NCI-H748 (cell line): ENCODE measurements around the gene SORBS1.

Experiments
- DNase-seq: peaks from one replicate; lab custom pipeline; 2025; ENCODE audit not compliant: unreplicated experiment; lab: John Stamatoyannopoulos, UW

Gene SORBS1

GRCh38 chr10:95566136-95566535 is 5.0 kb upstream of the SORBS1 start:
- no peak for DNase-seq

- no peak for DNase-seq
Observed at GRCh38 chr10:95565336-95565735, 4.2 kb upstream of the SORBS1 start.

- no peak for DNase-seq
Observed at GRCh38 chr10:95564291-95564690, 3.1 kb upstream of the SORBS1 start.

- DNase-seq: no peak
Observed at GRCh38 chr10:95562341-95562965, 1.3 kb upstream of the SORBS1 start.

- no peak for DNase-seq
Observed at GRCh38 chr10:95561864-95562177, 650 bp upstream of the SORBS1 start.

- DNase-seq: peak; percentile 69
Observed at GRCh38 chr10:95560278-95561176, 644 bp downstream of the SORBS1 start.

- no peak for DNase-seq
Observed at GRCh38 chr10:95559896-95560277, 1.3 kb downstream of the SORBS1 start.

GRCh38 chr10:95559471-95559870 is 1.7 kb downstream of the SORBS1 start:
- peak; percentile 29 for DNase-seq

- DNase-seq: no peak
Observed at GRCh38 chr10:95558593-95559320, 2.4 kb downstream of the SORBS1 start.

GRCh38 chr10:95556994-95557767 is 4.0 kb downstream of the SORBS1 start:
- DNase-seq: no peak

GRCh38 chr10:95553674-95554073 is 7.5 kb downstream of the SORBS1 start:
- DNase-seq: no peak

GRCh38 chr10:95552679-95553342 is 8.4 kb downstream of the SORBS1 start:
- DNase-seq: no peak

- peak; percentile 16 for DNase-seq
Observed at GRCh38 chr10:95550073-95550672, 11.0 kb downstream of the SORBS1 start.

GRCh38 chr10:95547791-95548435 is 13.3 kb downstream of the SORBS1 start:
- no peak for DNase-seq

GRCh38 chr10:95547197-95547596 is 14.0 kb downstream of the SORBS1 start:
- no peak for DNase-seq

GRCh38 chr10:95545981-95546380 is 15.2 kb downstream of the SORBS1 start:
- no peak for DNase-seq

- no peak for DNase-seq
Observed at GRCh38 chr10:95544783-95545500, 16.2 kb downstream of the SORBS1 start.

- DNase-seq: no peak
Observed at GRCh38 chr10:95543459-95543858, 17.7 kb downstream of the SORBS1 start.

- peak; percentile 22 for DNase-seq
Observed at GRCh38 chr10:95542761-95543160, 18.4 kb downstream of the SORBS1 start.
